ENCODE data around the gene RGS9.

RGS9 gene

GRCh38 chr17:65190467-65191097, 53.4 kb downstream of the RGS9 start:
- Histone ChIP-seq H3K36me3 (replicated peaks) (no peaks in the 10 kb centered on the region), H3K9me3 (no peaks in the 10 kb centered on the region), H3K4me1 (no peaks in the 10 kb centered on the region), H3K4me3 (no peak overlapping the region), H3K27me3 (ENCODE audit: low read depth) (no peaks in the 10 kb centered on the region)
- no peak for DNase-seq (ENCODE audit: low spot score in 2 of 2)
- in situ Hi-C loops (cut with MboI; ENCODE audit: low sequenced_read_pairs): no loop called here

GRCh38 chr17:65191811-65192740, 54.9 kb downstream of the RGS9 start:
- no peaks in the 10 kb centered on the region for H3K36me3 ChIP-seq (replicated peaks)
- no peaks in the 10 kb centered on the region for H3K4me1 ChIP-seq
- DNase-seq (ENCODE audit: low spot score in 2 of 2): no peak
- H3K27me3 ChIP-seq (ENCODE audit: low read depth): no peaks in the 10 kb centered on the region
- H3K9me3 ChIP-seq: no peaks in the 10 kb centered on the region
- H3K4me3 ChIP-seq: no peak overlapping the region
- in situ Hi-C loops (cut with MboI; ENCODE audit: low sequenced_read_pairs): no loop called here

- no peaks in the 10 kb centered on the region for H3K27me3 ChIP-seq (ENCODE audit: low read depth)
- in situ Hi-C loops (cut with MboI; ENCODE audit: low sequenced_read_pairs): no loop called here
- no peak overlapping the region for H3K4me3 ChIP-seq
- no peaks in the 10 kb centered on the region for H3K4me1 ChIP-seq
- H3K9me3 ChIP-seq: no peaks in the 10 kb centered on the region
- H3K36me3 ChIP-seq (replicated peaks): no peaks in the 10 kb centered on the region
- DNase-seq (ENCODE audit: low spot score in 2 of 2): no peak
Observed at GRCh38 chr17:65193305-65193704, 56.1 kb downstream of the RGS9 start.

- in situ Hi-C loops (cut with MboI; ENCODE audit: low sequenced_read_pairs): no loop called here
Observed at GRCh38 chr17:65193716-65194293, 56.6 kb downstream of the RGS9 start.

GRCh38 chr17:65194670-65195334, 57.6 kb downstream of the RGS9 start:
- Histone ChIP-seq H3K9me3 (no peaks in the 10 kb centered on the region), H3K36me3 (replicated peaks) (no peaks in the 10 kb centered on the region), H3K4me1 (no peaks in the 10 kb centered on the region), H3K27me3 (ENCODE audit: low read depth) (no peaks in the 10 kb centered on the region), H3K4me3 (no peak overlapping the region)
- DNase-seq (ENCODE audit: low spot score in 2 of 2): no peak
- in situ Hi-C loops (cut with MboI; ENCODE audit: low sequenced_read_pairs): no loop called here

More at GRCh38 chr17:65193716-65194293, 56.6 kb downstream of the RGS9 start:
- H3K27me3 ChIP-seq (ENCODE audit: low read depth): no peaks in the 10 kb centered on the region
- no peaks in the 10 kb centered on the region for H3K9me3 ChIP-seq
- no peak for DNase-seq (ENCODE audit: low spot score in 2 of 2)
- no peaks in the 10 kb centered on the region for H3K36me3 ChIP-seq (replicated peaks)
- no peak overlapping the region for H3K4me3 ChIP-seq
- no peaks in the 10 kb centered on the region for H3K4me1 ChIP-seq

- no peak for DNase-seq (ENCODE audit: low spot score in 2 of 2)
- Histone ChIP-seq H3K9me3 (no peaks in the 10 kb centered on the region), H3K27me3 (ENCODE audit: low read depth) (no peaks in the 10 kb centered on the region), H3K4me3 (no peak overlapping the region), H3K36me3 (replicated peaks) (no peaks in the 10 kb centered on the region), H3K4me1 (no peaks in the 10 kb centered on the region)
- in situ Hi-C loops (cut with MboI; ENCODE audit: low sequenced_read_pairs): no loop called here
Observed at GRCh38 chr17:65195716-65196115, 58.5 kb downstream of the RGS9 start.

GRCh38 chr17:65196617-65197016, 59.4 kb downstream of the RGS9 start:
- DNase-seq (ENCODE audit: low spot score in 2 of 2): no peak
- in situ Hi-C loops (cut with MboI; ENCODE audit: low sequenced_read_pairs): no loop called here
- Histone ChIP-seq H3K27me3 (ENCODE audit: low read depth) (no peaks in the 10 kb centered on the region), H3K9me3 (no peaks in the 10 kb centered on the region), H3K4me1 (no peaks in the 10 kb centered on the region), H3K36me3 (replicated peaks) (no peaks in the 10 kb centered on the region), H3K4me3 (no peak overlapping the region)

GRCh38 chr17:65197201-65197600, 60.0 kb downstream of the RGS9 start:
- Histone ChIP-seq H3K36me3 (replicated peaks) (no peaks in the 10 kb centered on the region), H3K27me3 (ENCODE audit: low read depth) (no peaks in the 10 kb centered on the region), H3K4me3 (no peak overlapping the region), H3K4me1 (no peaks in the 10 kb centered on the region), H3K9me3 (no peaks in the 10 kb centered on the region)
- in situ Hi-C loops (cut with MboI; ENCODE audit: low sequenced_read_pairs): no loop called here
- no peak for DNase-seq (ENCODE audit: low spot score in 2 of 2)

GRCh38 chr17:65198653-65199382, 61.6 kb downstream of the RGS9 start:
- Histone ChIP-seq H3K27me3 (ENCODE audit: low read depth) (no peaks in the 10 kb centered on the region), H3K4me1 (no peaks in the 10 kb centered on the region), H3K4me3 (no peak overlapping the region), H3K36me3 (replicated peaks) (no peaks in the 10 kb centered on the region), H3K9me3 (no peaks in the 10 kb centered on the region)
- DNase-seq (ENCODE audit: low spot score in 2 of 2): peak; percentile 49 to 71
- in situ Hi-C loops (cut with MboI; ENCODE audit: low sequenced_read_pairs): no loop called here

- in situ Hi-C loops (cut with MboI; ENCODE audit: low sequenced_read_pairs): no loop called here
- Histone ChIP-seq H3K4me1 (no peaks in the 10 kb centered on the region), H3K4me3 (no peak overlapping the region), H3K27me3 (ENCODE audit: low read depth) (peaks cover 6% of the 10 kb centered on the region; the same call in 1 of the 2 replicates), H3K9me3 (no peaks in the 10 kb centered on the region), H3K36me3 (replicated peaks) (no peaks in the 10 kb centered on the region)
- DNase-seq (ENCODE audit: low spot score in 2 of 2): no peak
Observed at GRCh38 chr17:65201331-65201730, 64.2 kb downstream of the RGS9 start.

- DNase-seq (ENCODE audit: low spot score in 2 of 2): no peak
Observed at GRCh38 chr17:65202844-65203571, 65.8 kb downstream of the RGS9 start.

GRCh38 chr17:65204001-65204400, 66.8 kb downstream of the RGS9 start:
- Histone ChIP-seq H3K4me3 (no peak overlapping the region), H3K27me3 (ENCODE audit: low read depth) (peaks cover 6% of the 10 kb centered on the region; the same call in 1 of the 2 replicates), H3K36me3 (replicated peaks) (no peaks in the 10 kb centered on the region), H3K4me1 (no peaks in the 10 kb centered on the region), H3K9me3 (no peaks in the 10 kb centered on the region)
- in situ Hi-C loops (cut with MboI; ENCODE audit: low sequenced_read_pairs): no loop called here
- DNase-seq (ENCODE audit: low spot score in 2 of 2): no peak

More at GRCh38 chr17:65202844-65203571, 65.8 kb downstream of the RGS9 start:
- Histone ChIP-seq H3K36me3 (replicated peaks) (no peaks in the 10 kb centered on the region), H3K4me3 (no peak overlapping the region), H3K9me3 (no peaks in the 10 kb centered on the region), H3K27me3 (ENCODE audit: low read depth) (peaks cover 6% of the 10 kb centered on the region; the same call in 1 of the 2 replicates), H3K4me1 (no peaks in the 10 kb centered on the region)
- in situ Hi-C loops (cut with MboI; ENCODE audit: low sequenced_read_pairs): no loop called here

All from HAP-1 (cell line).